Measurements from ENCODE around the gene UBE2H. TPM values are rescaled to one million over a fixed set of nuclear protein-coding genes. Genes with fewer than 3 reads are reported as not detected.
A peak's percentile ranks its signal among the peaks of the same experiment; 100 is the strongest.

UBE2H gene
- total and polyA plus RNA-seq, 2 donors from 2014 or later, result 40.6 to 107 TPM

DNA sequence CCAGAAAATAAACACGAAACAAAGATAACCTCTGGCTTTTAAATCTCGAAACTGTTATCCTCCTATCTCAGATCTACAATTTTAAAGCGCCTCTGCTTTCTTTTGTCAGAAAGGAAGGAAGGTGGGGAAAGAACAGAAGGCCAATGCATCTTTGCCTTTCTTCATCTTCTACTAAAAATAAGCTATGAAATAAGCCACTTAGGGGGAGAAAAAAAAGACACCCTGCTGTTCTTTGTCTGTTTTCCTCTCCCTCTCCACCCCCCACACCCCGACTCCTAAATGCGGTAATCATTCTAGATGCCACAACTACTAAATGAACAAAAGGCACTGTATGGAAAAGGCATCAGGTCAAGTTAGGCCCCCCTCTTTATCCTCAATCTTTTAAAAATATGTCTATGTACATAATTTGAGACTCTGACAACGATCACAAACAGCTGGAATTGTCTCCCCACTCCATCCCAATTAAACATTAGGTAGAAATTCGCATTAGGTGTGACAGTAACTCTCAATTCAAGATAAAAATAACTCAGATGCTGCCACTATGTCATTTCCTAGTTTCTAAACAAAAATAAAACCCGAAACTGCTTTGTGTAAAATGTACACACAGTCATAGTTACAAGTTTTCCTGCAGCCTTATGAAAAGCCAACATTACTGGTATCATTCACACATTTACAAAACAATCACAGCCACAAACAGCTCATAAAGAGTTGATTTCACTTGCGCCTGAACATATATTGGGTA lies 2.4 kb downstream of the UBE2H start:
- FAIRE-seq, result no peak

DNA sequence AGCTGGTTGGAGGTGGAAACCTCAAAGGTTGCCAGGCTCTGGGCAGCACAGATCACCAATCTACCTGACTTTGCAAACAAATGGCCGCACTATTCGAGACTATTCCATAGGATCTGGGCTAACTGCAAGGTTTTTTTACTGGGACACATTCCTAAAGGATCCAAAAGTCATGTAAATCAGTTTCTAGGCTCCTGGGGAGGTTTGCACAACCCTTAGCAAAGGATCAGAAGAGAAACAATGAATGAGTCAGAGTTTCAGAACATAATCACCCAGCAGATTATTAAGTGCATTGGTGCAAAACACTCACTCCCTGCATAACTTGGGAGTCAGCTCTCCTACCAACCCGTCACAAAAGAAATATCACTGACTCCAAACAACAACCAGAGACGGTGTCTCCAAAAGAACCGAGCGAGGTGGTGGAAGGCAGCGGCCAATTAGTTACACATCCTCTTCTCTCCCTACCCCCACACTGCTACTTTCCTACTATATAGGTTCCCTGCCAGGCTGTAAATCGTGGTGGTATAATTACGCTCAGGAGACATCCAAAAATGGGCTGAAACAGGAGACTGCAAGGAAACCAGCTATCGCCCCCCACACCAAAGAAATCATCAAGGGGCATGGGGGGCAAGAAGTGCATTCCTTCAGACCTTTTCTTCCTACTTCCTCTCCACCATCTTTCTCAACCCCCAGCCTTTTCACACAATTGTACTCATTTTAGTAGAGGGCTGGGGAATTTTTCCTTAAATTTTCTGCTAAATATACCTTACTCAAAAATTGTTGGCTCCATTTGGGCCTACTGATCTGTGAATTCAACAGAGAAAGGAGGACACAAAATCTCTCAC lies 3.2 kb downstream of the UBE2H start:
- peak overlapping the region; percentile 90 to 98 for H3K27ac ChIP-seq (ENCODE audit: low read depth in 2 of 2, low read length in 2 of 2)
- FAIRE-seq, result no peak
- TF ChIP-seq, protein P1, sequence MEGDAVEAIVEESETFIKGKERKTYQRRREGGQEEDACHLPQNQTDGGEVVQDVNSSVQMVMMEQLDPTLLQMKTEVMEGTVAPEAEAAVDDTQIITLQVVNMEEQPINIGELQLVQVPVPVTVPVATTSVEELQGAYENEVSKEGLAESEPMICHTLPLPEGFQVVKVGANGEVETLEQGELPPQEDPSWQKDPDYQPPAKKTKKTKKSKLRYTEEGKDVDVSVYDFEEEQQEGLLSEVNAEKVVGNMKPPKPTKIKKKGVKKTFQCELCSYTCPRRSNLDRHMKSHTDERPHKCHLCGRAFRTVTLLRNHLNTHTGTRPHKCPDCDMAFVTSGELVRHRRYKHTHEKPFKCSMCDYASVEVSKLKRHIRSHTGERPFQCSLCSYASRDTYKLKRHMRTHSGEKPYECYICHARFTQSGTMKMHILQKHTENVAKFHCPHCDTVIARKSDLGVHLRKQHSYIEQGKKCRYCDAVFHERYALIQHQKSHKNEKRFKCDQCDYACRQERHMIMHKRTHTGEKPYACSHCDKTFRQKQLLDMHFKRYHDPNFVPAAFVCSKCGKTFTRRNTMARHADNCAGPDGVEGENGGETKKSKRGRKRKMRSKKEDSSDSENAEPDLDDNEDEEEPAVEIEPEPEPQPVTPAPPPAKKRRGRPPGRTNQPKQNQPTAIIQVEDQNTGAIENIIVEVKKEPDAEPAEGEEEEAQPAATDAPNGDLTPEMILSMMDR (IDR thresholded peaks at IDR 0.05; ENCODE audit: borderline replicate concordance, extremely low read depth, insufficient read depth), result no peak

More for the DNA sequence above, 2.4 kb downstream of the UBE2H start:
- peak in 3 of 5 donors; percentile 11 to 72 (median 60) for DNase-seq
- H3K27ac ChIP-seq (ENCODE audit: low read depth in 2 of 2, low read length in 2 of 2), result peak overlapping the region; percentile 90 to 98
- H3K27me3 ChIP-seq (ENCODE audit: control insufficient read depth, insufficient read depth, low read length), result no peaks in the 10 kb centered on the region
- peaks cover 7 to 30% (median 19%) of the 10 kb centered on the region in 3 donors for H3K4me1 ChIP-seq (ENCODE audit: control insufficient read depth in 2 of 3, insufficient read depth in 2 of 3, low read depth in 1 of 3, low read length in 3 of 3)
- no peaks in the 10 kb centered on the region for H3K36me3 ChIP-seq (ENCODE audit: control insufficient read depth in 2 of 3, insufficient read depth in 3 of 3, low read length in 3 of 3)
- TF ChIP-seq, protein P1 (IDR thresholded peaks at IDR 0.05; ENCODE audit: borderline replicate concordance, extremely low read depth, insufficient read depth), result no peak
- peak overlapping the region; percentile 72 to 99 (median 89) for H3K9ac ChIP-seq (ENCODE audit: low read length in 3 of 3)
- intact Hi-C loops (cut with DNase I), result no loop called here
- no peaks in the 10 kb centered on the region for H3K9me3 ChIP-seq (ENCODE audit: control insufficient read depth in 2 of 3, insufficient read depth in 1 of 3, low read length in 3 of 3)
- peak overlapping the region; percentile 78 to 91 (median 88) for H3K4me3 ChIP-seq (ENCODE audit: low read length in 3 of 3)

DNA sequence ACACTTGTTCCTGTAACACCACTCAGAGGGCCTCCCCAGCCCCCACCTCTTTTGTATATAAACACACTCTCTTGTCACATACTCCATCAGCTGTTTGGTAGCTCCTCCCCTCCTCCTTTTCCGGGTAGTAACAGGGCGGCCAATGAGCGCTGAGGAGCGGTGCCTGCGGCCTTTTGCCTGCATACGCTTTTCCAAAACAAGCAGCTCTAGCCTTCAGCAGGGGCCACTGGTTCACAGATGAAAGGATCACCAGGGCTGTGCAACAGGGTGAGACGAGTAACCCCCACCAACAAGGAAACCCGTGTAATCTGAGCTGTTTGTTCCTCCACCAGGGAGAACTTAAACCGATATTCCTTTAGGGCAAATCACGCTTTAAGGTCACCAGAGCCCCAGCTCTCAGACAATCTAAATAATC lies 3.9 kb downstream of the UBE2H start:
- Histone ChIP-seq H3K36me3 (ENCODE audit: control insufficient read depth in 2 of 3, insufficient read depth in 3 of 3, low read length in 3 of 3) (no peaks in the 10 kb centered on the region), H3K9me3 (ENCODE audit: control insufficient read depth in 2 of 3, insufficient read depth in 1 of 3, low read length in 3 of 3) (no peaks in the 10 kb centered on the region), H3K4me1 (ENCODE audit: control insufficient read depth in 2 of 3, insufficient read depth in 2 of 3, low read depth in 1 of 3, low read length in 3 of 3) (peaks cover 7 to 30% (median 19%) of the 10 kb centered on the region in 3 donors), H3K4me3 (ENCODE audit: low read length in 3 of 3) (peak overlapping the region; percentile 78 to 91 (median 88)), H3K9ac (ENCODE audit: low read length in 3 of 3) (peak overlapping the region; percentile 75 to 99 (median 89)), H3K27me3 (ENCODE audit: control insufficient read depth, insufficient read depth, low read length) (no peaks in the 10 kb centered on the region), H3K27ac (ENCODE audit: low read depth in 2 of 2, low read length in 2 of 2) (peak overlapping the region; percentile 90 to 98)
- FAIRE-seq (peak; percentile 54), DNase-seq (peak; percentile 95 to 98 (median 97))
- intact Hi-C loops (cut with DNase I), result no loop called here
- TF ChIP-seq, protein P1 (IDR thresholded peaks at IDR 0.05; ENCODE audit: borderline replicate concordance, extremely low read depth, insufficient read depth), result no peak

More for the DNA sequence above, 3.2 kb downstream of the UBE2H start:
- peak overlapping the region; percentile 78 to 91 (median 88) for H3K4me3 ChIP-seq (ENCODE audit: low read length in 3 of 3)
- peak; percentile 68 to 94 (median 85) for DNase-seq
- no peaks in the 10 kb centered on the region for H3K27me3 ChIP-seq (ENCODE audit: control insufficient read depth, insufficient read depth, low read length)
- no peaks in the 10 kb centered on the region for H3K36me3 ChIP-seq (ENCODE audit: control insufficient read depth in 2 of 3, insufficient read depth in 3 of 3, low read length in 3 of 3)
- H3K9ac ChIP-seq (ENCODE audit: low read length in 3 of 3), result peak overlapping the region; percentile 75 to 99 (median 89)
- intact Hi-C loops (cut with DNase I), result no loop called here
- no peaks in the 10 kb centered on the region for H3K9me3 ChIP-seq (ENCODE audit: control insufficient read depth in 2 of 3, insufficient read depth in 1 of 3, low read length in 3 of 3)
- peaks cover 7 to 30% (median 19%) of the 10 kb centered on the region in 3 donors for H3K4me1 ChIP-seq (ENCODE audit: control insufficient read depth in 2 of 3, insufficient read depth in 2 of 3, low read depth in 1 of 3, low read length in 3 of 3)
